ENCODE results near the gene KLHL21.

Gene KLHL21

GRCh38 chr1:6599141-6599975 lies 3.3 kb downstream of the KLHL21 start:
- DNase-seq: no peak

- DNase-seq: no peak
These were observed 4.9 kb downstream of the KLHL21 start for GRCh38 chr1:6597777-6598131.

GRCh38 chr1:6596886-6597776 lies 5.5 kb downstream of the KLHL21 start:
- DNase-seq: no peak

GRCh38 chr1:6596351-6596750 lies 6.3 kb downstream of the KLHL21 start:
- DNase-seq: no peak

- DNase-seq: no peak
These were observed 7.5 kb downstream of the KLHL21 start for GRCh38 chr1:6594977-6595740.

- no peak for DNase-seq
These were observed 8.9 kb downstream of the KLHL21 start for GRCh38 chr1:6593810-6594209.

GRCh38 chr1:6592865-6593593 lies 9.6 kb downstream of the KLHL21 start:
- no peak for DNase-seq

GRCh38 chr1:6592441-6592840 lies 10.2 kb downstream of the KLHL21 start:
- no peak for DNase-seq

GRCh38 chr1:6591644-6592043 lies 11.0 kb downstream of the KLHL21 start:
- DNase-seq: no peak

GRCh38 chr1:6591222-6591621 lies 11.4 kb downstream of the KLHL21 start:
- DNase-seq: no peak

- DNase-seq: no peak
These were observed 12.6 kb downstream of the KLHL21 start for GRCh38 chr1:6590046-6590445.

- no peak for DNase-seq
These were observed 13.7 kb downstream of the KLHL21 start for GRCh38 chr1:6588893-6589520.

GRCh38 chr1:6588128-6588892 lies 14.4 kb downstream of the KLHL21 start:
- DNase-seq: no peak

- DNase-seq: no peak
These were observed 15.2 kb downstream of the KLHL21 start for GRCh38 chr1:6587261-6588005.

- no peak for DNase-seq
These were observed 16.3 kb downstream of the KLHL21 start for GRCh38 chr1:6586404-6586816.

- no peak for DNase-seq
These were observed 16.8 kb downstream of the KLHL21 start for GRCh38 chr1:6585841-6586240.

GRCh38 chr1:6585081-6585722 lies 17.5 kb downstream of the KLHL21 start:
- no peak for DNase-seq

- DNase-seq: no peak
These were observed 18.3 kb downstream of the KLHL21 start for GRCh38 chr1:6584126-6585080.

- no peak for DNase-seq
These were observed 20.3 kb downstream of the KLHL21 start for GRCh38 chr1:6582370-6582769.
